Peyer's patch (tissue), 4 donors: ENCODE measurements around the gene XYLT1. TPM values are rescaled to one million over a fixed set of nuclear protein-coding genes. Genes with fewer than 3 reads are reported as not detected.
"Not testable (repeated sequence)": the region's sequence is repeated elsewhere in the genome, so short reads cannot be mapped to it uniquely, and the experiment has no call there.

Source experiments
- DNase-seq, 3 donors: peaks; one replicate each; pipeline ENCODE4 v3.0.0-alpha.2; 2017 to 2019
- H3K27ac ChIP-seq, 4 donors: fragments of 200-600 bp; sonication (generic); one replicate each; pipeline ENCODE4 v1.5.1; 2016 to 2019
- H3K27me3 ChIP-seq, 2 donors: fragments of 200-600 bp; sonication (generic); one replicate each; pipeline ENCODE4 v1.5.1; 2019
- H3K36me3 ChIP-seq, 3 donors: fragments of 200-600 bp; sonication (generic); one replicate each; pipeline ENCODE4 v1.5.1; 2016 to 2019
- H3K4me1 ChIP-seq, 4 donors: fragments of 200-600 bp; sonication (generic); one replicate each; pipeline ENCODE4 v1.5.1; 2016 to 2019
- H3K4me3 ChIP-seq, 4 donors: fragments of 200-600 bp; sonication (generic); 1 replicate in 3 of 4; 2 replicates in 1 of 4; pipeline ENCODE4 v1.5.1; 2016 to 2019; ENCODE audit warnings: mild to moderate bottlenecking in 1 of 4
- H3K9me3 ChIP-seq, 4 donors: fragments of 200-600 bp; sonication (generic); one replicate each; pipeline ENCODE4 v1.5.1; 2016 to 2019; ENCODE audit warnings: mild to moderate bottlenecking in 1 of 4
- POLR2A ChIP-seq, 2 donors: fragments of 450-650 bp; IDR thresholded peaks; one replicate each; pipeline ENCODE4 v1.5.1; 2017; ENCODE audit warnings: antibody characterized with exemption in 2 of 2, mild to moderate bottlenecking in 2 of 2, moderate library complexity in 2 of 2
- total RNA-seq, 4 donors: library from RNA; depleted of rRNA; stranded (reverse); fragments of >200 nt; gene quantifications; one replicate each; pipeline ENCODE4 v1.1.0, GENCODE V29; 2016
- TF ChIP-seq, protein P1 (sequence below), 6 experiments: fragments of 450-650 bp in 4 of 6; fragments of 200-600 bp in 2 of 6; sonication (generic) in 1 of 6; IDR thresholded peaks; one replicate each; pipeline ENCODE4 v1.5.1; 2017 to 2019; ENCODE audit warnings: antibody characterized with exemption in 6 of 6, mild to moderate bottlenecking in 3 of 6, moderate library complexity in 1 of 6

Gene XYLT1
- total RNA-seq, 4 donors from 2014 or later, result 18.7 to 42.1 (median 37.7) TPM

DNA sequence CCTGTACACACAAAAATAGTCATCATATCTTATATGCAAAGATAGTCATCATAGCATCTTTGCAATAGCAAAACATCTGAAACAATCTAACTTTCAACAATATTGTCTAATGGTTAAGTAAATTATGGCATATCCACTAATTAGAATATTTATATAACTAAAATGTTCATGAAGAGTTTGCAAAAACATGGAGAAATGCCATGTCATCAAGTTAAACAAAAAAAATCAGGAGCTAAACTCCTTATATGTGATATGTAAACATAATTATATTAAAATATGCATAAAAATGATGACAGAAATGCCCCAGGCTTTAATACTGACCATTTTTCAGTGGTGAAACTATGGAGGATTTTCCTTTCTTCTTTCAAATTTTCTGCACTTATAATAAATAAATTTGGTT, 22.3 kb upstream of the XYLT1 start:
- no peak overlapping the region for H3K4me3 ChIP-seq
- H3K27ac ChIP-seq, result no peak overlapping the region

DNA sequence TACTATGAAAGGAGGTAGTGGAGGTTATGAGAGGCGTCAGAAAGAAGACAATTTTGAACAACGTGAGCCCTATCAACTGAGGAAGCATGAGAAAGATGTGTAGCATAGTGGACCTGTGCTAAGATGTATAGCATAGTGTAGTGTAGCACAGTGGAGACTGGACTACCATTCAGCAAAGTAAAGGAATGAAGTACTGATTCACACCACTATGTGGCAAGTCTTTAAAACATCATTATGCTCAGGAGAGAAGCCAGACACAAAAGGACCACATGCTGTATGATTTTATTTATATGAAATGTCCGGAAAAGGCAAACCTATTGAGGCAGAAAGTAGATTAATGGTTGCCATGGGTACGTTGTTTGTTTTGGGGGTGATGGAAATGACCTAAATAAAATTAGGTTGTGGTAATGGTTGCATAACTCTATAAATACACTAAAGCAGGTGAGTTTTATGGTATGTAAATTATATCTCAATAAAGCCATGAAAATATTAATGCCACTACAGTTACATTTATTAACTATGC, 20.4 kb upstream of the XYLT1 start:
- DNase-seq, result no peak
- TF ChIP-seq, protein P1, sequence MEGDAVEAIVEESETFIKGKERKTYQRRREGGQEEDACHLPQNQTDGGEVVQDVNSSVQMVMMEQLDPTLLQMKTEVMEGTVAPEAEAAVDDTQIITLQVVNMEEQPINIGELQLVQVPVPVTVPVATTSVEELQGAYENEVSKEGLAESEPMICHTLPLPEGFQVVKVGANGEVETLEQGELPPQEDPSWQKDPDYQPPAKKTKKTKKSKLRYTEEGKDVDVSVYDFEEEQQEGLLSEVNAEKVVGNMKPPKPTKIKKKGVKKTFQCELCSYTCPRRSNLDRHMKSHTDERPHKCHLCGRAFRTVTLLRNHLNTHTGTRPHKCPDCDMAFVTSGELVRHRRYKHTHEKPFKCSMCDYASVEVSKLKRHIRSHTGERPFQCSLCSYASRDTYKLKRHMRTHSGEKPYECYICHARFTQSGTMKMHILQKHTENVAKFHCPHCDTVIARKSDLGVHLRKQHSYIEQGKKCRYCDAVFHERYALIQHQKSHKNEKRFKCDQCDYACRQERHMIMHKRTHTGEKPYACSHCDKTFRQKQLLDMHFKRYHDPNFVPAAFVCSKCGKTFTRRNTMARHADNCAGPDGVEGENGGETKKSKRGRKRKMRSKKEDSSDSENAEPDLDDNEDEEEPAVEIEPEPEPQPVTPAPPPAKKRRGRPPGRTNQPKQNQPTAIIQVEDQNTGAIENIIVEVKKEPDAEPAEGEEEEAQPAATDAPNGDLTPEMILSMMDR (IDR thresholded peaks at IDR 0.05), result peak in 1 of 6 experiments; percentile 10
- no peak for TF ChIP-seq POLR2A (IDR thresholded peaks at IDR 0.05)
- Histone ChIP-seq H3K4me1 (no peaks in the 10 kb centered on the region), H3K27ac (no peak overlapping the region), H3K27me3 (no peaks in the 10 kb centered on the region), H3K36me3 (no peaks in the 10 kb centered on the region), H3K9me3 (no peaks in the 10 kb centered on the region), H3K4me3 (no peak overlapping the region)

More for the DNA sequence above, 22.3 kb upstream of the XYLT1 start:
- no peak for DNase-seq
- no peak for TF ChIP-seq POLR2A (IDR thresholded peaks at IDR 0.05)
- TF ChIP-seq, protein P1 (IDR thresholded peaks at IDR 0.05), result no peak
- Histone ChIP-seq H3K4me1 (no peaks in the 10 kb centered on the region), H3K27me3 (no peaks in the 10 kb centered on the region), H3K36me3 (no peaks in the 10 kb centered on the region), H3K9me3 (no peaks in the 10 kb centered on the region)

DNA sequence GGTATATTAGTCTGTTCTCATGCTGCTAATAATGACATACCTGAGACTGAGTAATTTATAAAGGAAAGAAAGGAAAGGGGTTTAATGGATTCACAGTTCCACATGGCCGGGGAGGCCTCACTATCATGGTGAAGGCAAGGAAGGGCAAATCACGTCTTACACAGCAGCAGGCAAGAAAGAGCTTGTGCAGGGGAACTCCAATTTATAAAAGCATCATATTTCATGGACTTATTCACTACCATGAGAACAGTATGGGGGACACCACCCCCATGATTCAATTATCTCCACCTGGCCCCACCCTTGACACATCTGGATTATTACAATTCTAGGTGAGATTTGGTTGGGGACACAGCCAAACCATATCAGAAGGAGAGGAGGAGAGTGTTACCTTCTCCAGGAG, 17.7 kb upstream of the XYLT1 start:
- TF ChIP-seq, protein P1 (IDR thresholded peaks at IDR 0.05), result no peak
- no peak for TF ChIP-seq POLR2A (IDR thresholded peaks at IDR 0.05)
- H3K36me3 ChIP-seq, result no peaks in the 10 kb centered on the region
- no peak overlapping the region for H3K27ac ChIP-seq
- DNase-seq, result no peak
- no peaks in the 10 kb centered on the region for H3K27me3 ChIP-seq
- H3K9me3 ChIP-seq, result no peaks in the 10 kb centered on the region
- H3K4me1 ChIP-seq, result no peaks in the 10 kb centered on the region
- H3K4me3 ChIP-seq, result no peak overlapping the region

DNA sequence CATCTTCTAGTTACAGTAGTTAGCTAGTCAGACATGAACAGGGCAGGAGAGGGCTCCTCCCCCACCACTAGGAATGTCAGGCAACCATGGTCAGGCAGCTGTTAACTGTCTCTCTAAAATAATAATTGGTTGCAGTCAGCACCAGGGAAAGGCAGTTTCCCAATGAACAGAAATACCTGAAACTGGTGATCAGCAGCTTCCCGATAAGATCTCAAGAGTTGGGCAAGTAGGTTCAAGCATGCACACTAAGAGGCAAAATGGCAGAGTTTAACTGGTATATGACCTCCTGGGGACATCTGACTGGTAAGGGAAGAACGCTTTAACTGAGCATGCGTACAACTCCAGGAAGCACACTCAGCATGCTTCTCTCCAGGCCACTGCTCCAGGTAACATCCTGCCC, 12.6 kb upstream of the XYLT1 start:
- Histone ChIP-seq H3K9me3 (no peaks in the 10 kb centered on the region), H3K27ac (peak overlapping the region in 2 of 4 donors; percentile 50 to 60), H3K36me3 (no peaks in the 10 kb centered on the region), H3K4me1 (peaks cover 0 to 14% (median 0%) of the 10 kb centered on the region in 4 donors), H3K4me3 (peak overlapping the region in 1 of 4 donors; percentile 33), H3K27me3 (no peaks in the 10 kb centered on the region)
- no peak for TF ChIP-seq POLR2A (IDR thresholded peaks at IDR 0.05)
- DNase-seq, result no peak

DNA sequence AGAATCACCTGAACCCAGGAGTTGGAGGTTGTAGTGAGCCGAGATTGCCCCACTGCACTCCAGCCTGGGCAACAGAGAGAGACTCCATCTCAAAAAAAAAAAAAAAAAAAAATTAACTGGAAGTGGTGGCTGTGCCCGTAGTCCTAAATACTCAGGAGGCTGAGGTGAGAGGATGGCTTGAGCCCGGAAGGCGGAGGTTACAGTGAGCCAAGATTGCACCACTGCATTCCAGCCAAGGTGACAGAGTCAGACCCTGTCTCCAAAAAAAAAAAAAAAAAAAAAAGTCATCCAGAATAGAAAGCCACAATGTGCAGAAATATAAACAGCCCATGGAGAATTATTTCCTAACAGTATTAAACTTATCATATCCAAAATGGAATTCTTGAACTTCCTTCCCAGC, 11.6 kb upstream of the XYLT1 start:
- H3K4me1 ChIP-seq, result peaks cover 0 to 14% (median 0%) of the 10 kb centered on the region in 4 donors
- peak overlapping the region in 2 of 4 donors; percentile 50 to 60 for H3K27ac ChIP-seq
- H3K27me3 ChIP-seq, H3K36me3 ChIP-seq, H3K9me3 ChIP-seq, DNase-seq: not testable (repeated sequence)
- H3K4me3 ChIP-seq, result peak overlapping the region in 1 of 4 donors; percentile 33

DNA sequence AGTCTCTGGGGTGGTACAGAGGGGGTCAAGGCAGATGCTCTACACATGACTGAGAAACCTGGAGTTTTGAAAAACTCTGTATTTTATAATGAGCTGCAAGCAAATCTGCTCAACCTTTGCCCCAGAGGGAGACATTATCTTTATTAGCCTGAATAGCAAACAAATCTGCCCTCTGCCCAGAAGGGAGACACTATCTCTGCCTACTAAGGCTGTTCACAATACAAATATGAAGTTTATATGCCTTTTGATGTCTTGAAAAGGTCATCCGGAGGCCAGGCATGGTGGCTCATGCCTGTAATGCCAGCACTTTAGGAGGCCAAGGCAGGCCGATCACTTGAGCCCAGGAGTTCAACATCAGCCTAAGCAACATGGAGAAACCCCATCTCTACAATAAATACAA, 11.0 kb upstream of the XYLT1 start:
- H3K27ac ChIP-seq, result peak overlapping the region in 2 of 4 donors; percentile 56 to 67
- H3K36me3 ChIP-seq, result no peaks in the 10 kb centered on the region
- no peak for TF ChIP-seq POLR2A (IDR thresholded peaks at IDR 0.05)
- TF ChIP-seq, protein P1 (IDR thresholded peaks at IDR 0.05), result no peak
- H3K4me1 ChIP-seq, result peaks cover 0 to 14% (median 0%) of the 10 kb centered on the region in 4 donors
- H3K27me3 ChIP-seq, result no peaks in the 10 kb centered on the region
- DNase-seq, result peak in 1 of 3 donors; percentile 68
- H3K9me3 ChIP-seq, result no peaks in the 10 kb centered on the region
- peak overlapping the region in 2 of 4 donors; percentile 13 to 19 for H3K4me3 ChIP-seq

DNA sequence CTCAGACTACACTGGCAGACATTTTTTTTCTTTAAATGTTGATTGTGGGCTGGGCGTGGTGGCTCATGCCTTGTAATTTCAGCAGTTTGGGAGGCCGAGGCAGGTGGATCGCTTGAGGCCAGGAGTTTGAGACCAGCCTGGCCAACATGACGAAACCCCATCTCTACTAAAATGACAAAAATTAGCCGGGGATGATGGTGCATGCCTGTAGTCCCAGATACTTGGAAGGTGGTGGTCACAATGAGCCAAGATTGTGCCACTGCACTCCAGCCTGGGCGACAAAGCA, 6.4 kb upstream of the XYLT1 start:
- H3K36me3 ChIP-seq, H3K27me3 ChIP-seq, H3K9me3 ChIP-seq, H3K4me3 ChIP-seq, DNase-seq, H3K27ac ChIP-seq: not testable (repeated sequence)
- peaks cover 0 to 14% (median 0%) of the 10 kb centered on the region in 4 donors for H3K4me1 ChIP-seq
